Astrocyte of the spinal cord (primary cell): ENCODE data around the gene SYMPK.

Experiments
- DNase-seq: peaks from one replicate; pipeline ENCODE4 v3.0.0; 2011; ENCODE audit warnings: low read depth, low spot score
- H3K4me3 ChIP-seq: 2 replicates; pipeline ENCODE4 v1.5.1; 2011; ENCODE audit warnings: low read depth, mild to moderate bottlenecking, low read length, moderate library complexity
- in situ Hi-C: cut with HindIII; loops from 2 replicates; pipeline ENCODE4 v1.10.0; 2017; ENCODE audit warnings: low sequenced_read_pairs
- TF ChIP-seq, protein P1 (sequence below): IDR thresholded peaks from 2 replicates; pipeline ENCODE4 v1.5.1; 2012; ENCODE audit warnings: low read depth, mild to moderate bottlenecking, low read length, inconsistent platforms

SYMPK gene

GRCh38 chr19:45854167-45854778 is 8.7 kb downstream of the SYMPK start:
- in situ Hi-C loops, result no loop called here
- no peak overlapping the region for H3K4me3 ChIP-seq
- TF ChIP-seq, protein P1, sequence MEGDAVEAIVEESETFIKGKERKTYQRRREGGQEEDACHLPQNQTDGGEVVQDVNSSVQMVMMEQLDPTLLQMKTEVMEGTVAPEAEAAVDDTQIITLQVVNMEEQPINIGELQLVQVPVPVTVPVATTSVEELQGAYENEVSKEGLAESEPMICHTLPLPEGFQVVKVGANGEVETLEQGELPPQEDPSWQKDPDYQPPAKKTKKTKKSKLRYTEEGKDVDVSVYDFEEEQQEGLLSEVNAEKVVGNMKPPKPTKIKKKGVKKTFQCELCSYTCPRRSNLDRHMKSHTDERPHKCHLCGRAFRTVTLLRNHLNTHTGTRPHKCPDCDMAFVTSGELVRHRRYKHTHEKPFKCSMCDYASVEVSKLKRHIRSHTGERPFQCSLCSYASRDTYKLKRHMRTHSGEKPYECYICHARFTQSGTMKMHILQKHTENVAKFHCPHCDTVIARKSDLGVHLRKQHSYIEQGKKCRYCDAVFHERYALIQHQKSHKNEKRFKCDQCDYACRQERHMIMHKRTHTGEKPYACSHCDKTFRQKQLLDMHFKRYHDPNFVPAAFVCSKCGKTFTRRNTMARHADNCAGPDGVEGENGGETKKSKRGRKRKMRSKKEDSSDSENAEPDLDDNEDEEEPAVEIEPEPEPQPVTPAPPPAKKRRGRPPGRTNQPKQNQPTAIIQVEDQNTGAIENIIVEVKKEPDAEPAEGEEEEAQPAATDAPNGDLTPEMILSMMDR, result no peak

DNA sequence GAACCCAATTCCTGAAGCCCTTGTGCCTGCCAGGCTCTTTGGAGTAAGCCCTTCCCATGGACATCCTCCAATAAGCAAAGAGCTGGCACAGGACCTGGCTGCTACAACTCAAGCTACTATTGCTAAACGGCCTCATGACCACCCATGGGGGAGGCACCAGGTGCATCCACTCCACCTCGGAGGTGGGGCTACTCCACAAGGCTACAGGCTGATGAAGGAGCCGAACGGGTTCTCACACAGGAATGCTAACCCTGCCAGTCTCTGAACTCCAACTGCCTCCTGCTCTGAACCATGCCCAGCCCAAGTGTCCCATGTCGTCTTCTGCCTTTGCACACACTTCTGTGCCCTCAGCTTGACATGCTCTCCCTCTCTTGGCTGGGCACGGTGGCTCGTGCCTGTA is 10.0 kb downstream of the SYMPK start:
- TF ChIP-seq, protein P1, result no peak
- DNase-seq, result no peak
- in situ Hi-C loops, result no loop called here
- H3K4me3 ChIP-seq, result no peak overlapping the region

More at GRCh38 chr19:45854167-45854778, 8.7 kb downstream of the SYMPK start:
- no peak for DNase-seq

DNA sequence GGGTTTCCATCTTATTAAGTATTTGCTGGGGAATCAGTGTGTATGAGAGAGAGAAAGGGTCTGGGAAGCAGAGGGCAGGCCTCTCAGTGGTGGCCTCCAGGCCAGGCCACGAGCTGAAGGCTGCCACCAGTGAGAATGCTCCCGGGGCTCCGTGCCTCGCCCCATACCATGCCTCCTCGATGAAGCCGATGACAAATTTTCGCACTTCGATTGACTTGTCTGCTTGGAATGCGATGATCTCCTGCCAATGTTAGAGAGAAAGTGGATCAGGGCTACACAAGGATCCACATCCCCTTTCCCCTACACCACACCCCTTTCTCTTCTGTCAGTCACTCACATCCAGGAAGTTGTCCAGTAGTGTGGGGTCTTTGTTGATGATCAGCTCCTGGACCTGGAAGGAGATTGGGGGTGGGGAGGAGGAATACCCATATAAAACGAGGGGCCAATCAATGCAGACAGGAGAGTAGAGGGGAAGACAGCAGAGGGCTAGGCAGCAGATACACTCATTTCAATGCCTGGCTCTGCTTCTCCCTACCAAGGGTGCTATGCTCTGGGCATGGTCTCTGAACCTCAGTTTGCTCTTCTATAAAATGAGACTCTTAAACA is 10.7 kb downstream of the SYMPK start:
- TF ChIP-seq, protein P1, result no peak
- no peak for DNase-seq
- in situ Hi-C loops, result no loop called here
- H3K4me3 ChIP-seq, result no peak overlapping the region

DNA sequence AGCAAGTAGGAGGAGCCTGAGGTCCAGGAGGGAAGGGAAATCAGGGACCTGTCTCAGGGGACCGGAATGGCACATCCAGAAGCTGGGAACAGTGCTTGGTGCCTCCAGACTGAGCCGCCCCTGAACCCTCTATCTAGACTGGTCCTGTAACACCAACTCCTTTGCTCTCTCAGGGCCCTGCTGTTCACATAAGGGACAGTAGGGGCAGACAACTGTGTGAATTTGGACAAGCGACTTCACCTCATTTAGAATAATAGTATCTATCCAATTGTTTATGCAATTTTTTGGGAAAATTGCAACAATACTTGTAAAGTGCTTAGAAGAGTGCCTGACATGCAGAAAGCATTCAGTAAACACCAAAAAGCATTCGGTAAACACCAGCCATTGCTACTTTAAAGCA is 14.0 kb downstream of the SYMPK start:
- no peak for DNase-seq
- TF ChIP-seq, protein P1, result peak; percentile 46
- no peak overlapping the region for H3K4me3 ChIP-seq
- in situ Hi-C loops, result no loop called here

- in situ Hi-C loops, result no loop called here
- H3K4me3 ChIP-seq, result no peak overlapping the region
- DNase-seq, result no peak
- TF ChIP-seq, protein P1, result no peak
These were observed 15.3 kb downstream of the SYMPK start for GRCh38 chr19:45847663-45848062.

GRCh38 chr19:45842198-45842597 is 20.7 kb downstream of the SYMPK start:
- H3K4me3 ChIP-seq, result no peak overlapping the region
- no peak for DNase-seq
- TF ChIP-seq, protein P1, result no peak
- in situ Hi-C loops, result no loop called here
